SJCRH30 (cell line): ENCODE measurements around the gene GNL2. TPM values are rescaled to one million over a fixed set of nuclear protein-coding genes. Genes with fewer than 3 reads are reported as not detected.
A peak's percentile ranks its signal among the peaks of the same experiment; 100 is the strongest.

Experiments
- DNase-seq, 2 experiments: peaks; one replicate each; pipeline ENCODE4 v3.0.0-alpha.2; 2015 to 2020
- H3K27ac ChIP-seq: fragments of 250-450 bp; sonication (Bioruptor Pico); 2 replicates; pipeline ENCODE4 v1.5.1; 2020; ENCODE audit warnings: mild to moderate bottlenecking, moderate library complexity
- H3K27me3 ChIP-seq: fragments of 250-450 bp; sonication (Bioruptor Pico); 2 replicates; pipeline ENCODE4 v1.5.1; 2020; ENCODE audit warnings: mild to moderate bottlenecking, moderate library complexity
- H3K36me3 ChIP-seq: fragments of 250-450 bp; sonication (Bioruptor Pico); 2 replicates; pipeline ENCODE4 v1.5.1; 2020; ENCODE audit warnings: mild to moderate bottlenecking, moderate library complexity
- H3K4me1 ChIP-seq: fragments of 250-450 bp; sonication (Bioruptor Pico); 2 replicates; pipeline ENCODE4 v1.5.1; 2020; ENCODE audit warnings: mild to moderate bottlenecking, moderate library complexity
- H3K4me3 ChIP-seq: fragments of 250-450 bp; sonication (Bioruptor Pico); 2 replicates; pipeline ENCODE4 v1.5.1; 2020; ENCODE audit warnings: mild to moderate bottlenecking, moderate library complexity
- H3K9me3 ChIP-seq: fragments of 250-450 bp; sonication (Bioruptor Pico); replicated peaks from 2 replicates; pipeline ENCODE4 v1.5.1; 2020; ENCODE audit warnings: mild to moderate bottlenecking, moderate library complexity
- total RNA-seq: library from RNA; depleted of rRNA; stranded (reverse); fragments of >200 nt; shearing (Covaris generic); gene quantifications from 2 replicates; pipeline ENCODE4 v1.2.3, GENCODE V29; 2014

The GNL2 gene
- total RNA-seq, 1 experiment from 2014 or later: 119 TPM

DNA sequence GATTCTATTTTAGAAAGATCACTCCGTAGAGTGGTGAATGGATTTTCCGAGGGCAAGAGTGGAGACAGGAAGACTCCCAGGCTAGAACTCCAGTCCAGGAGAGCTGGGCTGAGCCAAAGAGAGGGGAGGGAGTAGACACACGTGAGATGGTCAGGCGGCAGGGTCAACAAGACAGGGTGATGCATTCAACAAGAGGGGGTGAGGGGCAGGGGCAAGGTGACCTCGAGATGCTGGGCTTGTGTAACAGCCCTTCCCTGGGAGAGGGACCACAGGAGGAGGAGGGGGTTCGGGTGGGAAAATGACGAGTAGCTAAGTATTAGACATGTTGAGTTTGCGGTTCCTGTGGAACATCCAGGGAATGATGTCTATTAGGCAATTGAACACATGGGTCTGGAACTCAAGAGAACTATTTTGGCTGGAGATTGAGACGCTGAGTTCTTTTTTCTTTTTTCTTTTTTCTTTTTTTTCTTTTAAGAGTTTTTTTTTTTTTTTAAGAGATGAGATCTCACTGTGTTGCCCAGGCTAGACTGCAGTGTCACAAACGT lies 25.7 kb upstream of the GNL2 start:
- DNase-seq: no peak
- no peaks in the 10 kb centered on the region for H3K36me3 ChIP-seq
- no peaks in the 10 kb centered on the region for H3K4me1 ChIP-seq
- H3K27me3 ChIP-seq: peaks cover 27% of the 10 kb centered on the region
- no peak overlapping the region for H3K4me3 ChIP-seq
- no peaks in the 10 kb centered on the region for H3K9me3 ChIP-seq
- no peak overlapping the region for H3K27ac ChIP-seq

DNA sequence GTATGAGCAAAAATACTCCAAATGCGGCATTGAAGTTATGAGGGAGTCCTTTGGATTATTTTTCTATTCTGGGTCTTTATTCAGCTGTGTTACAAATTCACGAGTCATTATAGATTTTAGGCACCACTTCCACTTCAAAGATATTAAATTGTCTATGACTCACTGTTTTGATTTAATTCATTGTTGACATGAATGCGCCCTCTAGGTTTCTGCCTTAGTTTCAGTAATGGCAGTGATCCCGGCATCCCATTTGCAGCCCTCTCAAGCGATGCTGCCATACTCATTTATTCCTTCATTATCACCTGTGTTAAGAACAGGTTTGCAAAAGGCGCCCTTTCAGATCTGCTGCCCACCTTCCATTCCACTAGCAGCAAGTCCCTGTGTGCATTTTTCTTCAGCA lies 25.0 kb upstream of the GNL2 start:
- Histone ChIP-seq H3K4me3 (no peak overlapping the region), H3K27me3 (peaks cover 29% of the 10 kb centered on the region), H3K27ac (no peak overlapping the region)

DNA sequence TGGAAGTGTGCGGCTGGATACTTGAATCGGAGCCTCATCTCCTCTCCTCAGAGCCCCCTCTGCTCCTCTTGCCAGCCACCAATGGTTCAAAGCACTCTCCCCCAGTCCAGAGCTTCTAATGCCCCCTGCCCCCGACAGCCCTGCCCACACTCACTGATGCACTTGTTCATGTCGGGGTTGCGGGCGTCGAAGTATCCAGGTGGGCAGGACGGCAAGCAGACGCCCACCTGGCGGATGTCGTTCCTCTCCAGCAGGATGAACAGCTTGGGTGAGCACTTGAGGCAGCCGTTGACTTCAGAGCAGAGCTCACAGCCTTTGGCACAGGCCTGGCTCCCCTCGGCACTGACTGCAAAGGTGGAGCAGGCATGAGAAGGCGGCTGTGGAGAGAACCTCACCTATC lies 20.6 kb upstream of the GNL2 start:
- Histone ChIP-seq H3K4me1 (no peaks in the 10 kb centered on the region), H3K27ac (no peak overlapping the region), H3K9me3 (no peaks in the 10 kb centered on the region), H3K36me3 (no peaks in the 10 kb centered on the region), H3K4me3 (no peak overlapping the region), H3K27me3 (peaks cover 59% of the 10 kb centered on the region)
- no peak for DNase-seq

More for the DNA sequence above, 25.0 kb upstream of the GNL2 start:
- no peaks in the 10 kb centered on the region for H3K36me3 ChIP-seq
- no peaks in the 10 kb centered on the region for H3K4me1 ChIP-seq
- no peaks in the 10 kb centered on the region for H3K9me3 ChIP-seq
- no peak for DNase-seq

DNA sequence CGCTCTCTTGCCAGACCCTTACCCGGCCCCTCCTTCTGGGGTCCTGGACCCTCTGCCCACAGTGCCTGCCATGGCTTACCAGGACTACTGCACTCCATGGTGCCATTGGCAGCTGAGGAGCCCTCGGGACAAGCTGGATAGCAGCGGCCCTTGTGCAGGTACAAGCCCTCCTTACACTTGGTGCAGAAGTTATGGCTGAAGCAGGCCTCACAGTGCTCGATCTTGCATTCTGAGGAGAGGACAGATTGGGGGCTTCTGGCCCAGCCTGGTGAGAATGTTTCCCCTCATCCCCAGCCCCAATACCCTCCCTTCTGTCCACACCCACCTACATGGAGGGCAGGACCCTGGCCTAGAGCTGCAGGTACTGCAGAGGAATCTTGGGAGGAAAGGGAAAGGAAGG lies 18.4 kb upstream of the GNL2 start:
- Histone ChIP-seq H3K9me3 (no peaks in the 10 kb centered on the region), H3K4me3 (no peak overlapping the region), H3K4me1 (no peaks in the 10 kb centered on the region), H3K27ac (no peak overlapping the region), H3K27me3 (peaks cover 63% of the 10 kb centered on the region), H3K36me3 (no peaks in the 10 kb centered on the region)
- DNase-seq: no peak

DNA sequence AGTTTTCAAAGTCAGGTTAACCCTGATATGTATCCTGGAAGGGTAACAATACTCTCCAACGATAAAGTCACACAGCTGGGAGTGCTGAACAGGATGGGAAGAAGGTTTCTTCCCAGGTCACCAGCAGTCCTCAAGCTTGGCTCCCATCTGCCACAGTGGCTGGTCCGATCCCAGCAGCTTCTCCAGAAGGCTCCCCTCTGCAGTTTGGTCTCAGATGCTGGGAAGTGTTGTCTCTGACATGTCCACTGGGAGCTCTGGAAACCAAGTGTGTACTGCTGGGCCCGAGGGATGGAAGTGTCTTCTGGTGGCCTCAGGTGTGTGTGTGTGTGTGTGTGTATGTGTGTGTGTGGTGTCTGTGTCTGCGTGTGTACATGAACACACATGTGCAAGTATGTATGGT lies 16.4 kb upstream of the GNL2 start:
- Histone ChIP-seq H3K4me1 (no peaks in the 10 kb centered on the region), H3K27me3 (peaks cover 76% of the 10 kb centered on the region), H3K36me3 (no peaks in the 10 kb centered on the region), H3K4me3 (no peak overlapping the region), H3K9me3 (no peaks in the 10 kb centered on the region), H3K27ac (no peak overlapping the region)
- no peak for DNase-seq

DNA sequence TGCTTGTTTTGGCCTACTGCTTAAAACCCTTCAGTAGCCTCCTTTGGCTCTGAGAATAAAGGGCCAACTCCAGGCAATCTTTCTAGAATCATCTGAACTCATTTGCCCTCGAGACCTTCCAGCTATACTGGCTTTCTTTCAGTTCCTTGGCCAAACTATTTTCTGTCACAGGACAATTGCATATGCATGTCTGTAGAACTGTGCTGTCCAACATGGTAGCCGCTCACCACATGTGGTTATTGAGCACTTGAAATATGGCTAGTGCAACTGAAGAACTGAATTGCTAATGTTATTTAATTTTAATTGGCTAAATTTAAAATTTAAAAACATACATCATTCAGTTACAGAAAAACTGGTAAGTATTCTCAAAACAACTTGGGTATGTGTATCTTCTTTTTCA lies 14.3 kb upstream of the GNL2 start:
- no peak overlapping the region for H3K27ac ChIP-seq
- no peaks in the 10 kb centered on the region for H3K9me3 ChIP-seq
- no peak for DNase-seq
- no peaks in the 10 kb centered on the region for H3K36me3 ChIP-seq
- H3K27me3 ChIP-seq: peaks cover 77% of the 10 kb centered on the region
- no peaks in the 10 kb centered on the region for H3K4me1 ChIP-seq
- H3K4me3 ChIP-seq: no peak overlapping the region

DNA sequence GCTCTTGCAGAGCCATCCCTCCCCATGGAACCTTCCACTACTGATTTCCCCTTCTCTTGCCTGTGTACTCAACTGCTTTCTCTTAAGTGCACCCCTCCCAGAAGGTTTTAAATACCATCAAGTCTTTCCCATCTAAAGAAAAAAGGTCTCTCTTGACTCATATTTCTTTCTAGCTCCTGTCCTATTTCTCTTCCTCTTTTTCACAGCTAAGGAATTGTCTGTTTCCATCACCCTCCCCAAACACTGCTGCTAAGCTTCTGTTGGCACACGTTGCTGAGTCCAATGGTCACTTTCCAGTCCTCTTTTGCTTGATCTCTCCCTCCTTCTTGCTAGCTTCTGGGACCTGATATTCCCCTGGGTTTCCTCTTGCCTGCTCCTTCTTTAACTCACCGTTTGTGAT lies 13.3 kb upstream of the GNL2 start:
- Histone ChIP-seq H3K27ac (no peak overlapping the region), H3K27me3 (peaks cover 70% of the 10 kb centered on the region), H3K36me3 (no peaks in the 10 kb centered on the region), H3K4me3 (no peak overlapping the region), H3K4me1 (no peaks in the 10 kb centered on the region), H3K9me3 (no peaks in the 10 kb centered on the region)
- no peak for DNase-seq

DNA sequence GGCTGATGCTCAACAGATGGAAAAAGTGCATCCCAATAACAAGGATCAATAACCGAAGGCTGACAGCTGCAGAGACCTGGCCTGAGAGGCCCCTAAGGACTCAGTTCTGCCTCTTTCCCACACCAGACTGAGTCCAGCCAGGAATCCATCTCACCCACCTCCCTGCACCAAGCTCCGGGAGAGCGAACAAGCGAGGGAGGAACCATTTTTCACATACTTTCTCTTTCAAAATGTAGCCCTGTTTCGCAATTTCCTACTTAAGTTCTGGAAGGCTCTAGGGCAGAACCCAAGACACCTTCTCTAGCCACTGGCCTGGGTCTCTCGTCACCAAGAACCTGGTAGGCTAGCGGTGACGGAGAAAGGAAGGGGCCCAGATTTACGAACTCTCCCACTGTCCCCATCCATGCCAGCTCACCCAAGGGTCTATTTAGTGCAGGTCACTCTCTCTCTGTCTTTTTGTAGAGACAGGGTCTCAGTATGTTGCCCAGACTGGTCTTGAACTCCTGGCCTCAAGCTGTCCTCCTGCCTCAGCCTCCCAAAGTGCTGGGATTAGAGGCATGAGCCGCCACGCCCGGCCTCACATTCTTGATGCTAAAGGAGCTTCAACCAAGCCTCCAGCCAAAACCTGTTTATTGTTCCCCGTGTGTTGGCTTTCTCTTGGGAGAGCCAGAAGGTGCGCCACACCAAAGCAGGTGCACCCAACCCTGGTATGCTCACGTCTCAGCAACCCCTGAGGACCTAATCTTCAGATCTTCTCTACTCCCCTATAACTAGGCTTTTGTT lies 10.9 kb upstream of the GNL2 start:
- Histone ChIP-seq H3K36me3 (no peaks in the 10 kb centered on the region), H3K9me3 (no peaks in the 10 kb centered on the region), H3K4me3 (no peak overlapping the region), H3K4me1 (no peaks in the 10 kb centered on the region), H3K27me3 (peaks cover 57% of the 10 kb centered on the region), H3K27ac (no peak overlapping the region)
- no peak for DNase-seq

DNA sequence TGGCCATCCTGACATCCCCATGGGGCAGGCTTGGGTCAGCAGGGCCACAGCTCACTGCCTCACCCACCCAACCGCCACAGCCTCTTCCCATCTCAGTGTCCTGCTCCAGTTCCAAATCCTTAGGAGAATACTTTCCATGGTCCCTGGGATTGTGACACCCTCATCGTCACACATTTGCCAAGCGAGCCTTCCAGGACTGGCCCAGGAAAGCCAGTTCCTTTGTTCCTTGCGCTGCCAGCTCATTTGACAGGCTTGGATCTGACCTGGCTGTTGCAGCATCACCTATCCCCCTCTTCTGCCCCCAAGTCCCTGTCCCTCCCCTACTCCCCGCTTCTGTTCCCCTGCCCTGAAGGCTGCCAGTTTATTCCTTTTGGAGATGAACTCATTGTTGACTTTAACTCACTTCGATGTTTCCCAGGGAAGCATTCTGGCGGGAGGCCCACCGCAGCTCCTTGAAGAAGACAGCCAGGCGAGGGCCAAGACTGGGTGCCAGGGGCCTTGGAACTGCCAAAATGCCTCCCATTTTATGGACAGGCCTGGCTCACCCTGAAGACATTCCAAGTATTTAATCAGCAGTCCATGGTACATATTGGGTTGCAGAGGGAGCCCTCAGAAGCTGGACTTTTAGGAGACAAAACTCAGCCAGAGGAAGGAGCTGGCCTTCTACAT lies 10.2 kb upstream of the GNL2 start:
- Histone ChIP-seq H3K4me1 (no peaks in the 10 kb centered on the region), H3K4me3 (no peak overlapping the region), H3K27me3 (peaks cover 58% of the 10 kb centered on the region), H3K36me3 (no peaks in the 10 kb centered on the region), H3K27ac (no peak overlapping the region), H3K9me3 (no peaks in the 10 kb centered on the region)
- no peak for DNase-seq

DNA sequence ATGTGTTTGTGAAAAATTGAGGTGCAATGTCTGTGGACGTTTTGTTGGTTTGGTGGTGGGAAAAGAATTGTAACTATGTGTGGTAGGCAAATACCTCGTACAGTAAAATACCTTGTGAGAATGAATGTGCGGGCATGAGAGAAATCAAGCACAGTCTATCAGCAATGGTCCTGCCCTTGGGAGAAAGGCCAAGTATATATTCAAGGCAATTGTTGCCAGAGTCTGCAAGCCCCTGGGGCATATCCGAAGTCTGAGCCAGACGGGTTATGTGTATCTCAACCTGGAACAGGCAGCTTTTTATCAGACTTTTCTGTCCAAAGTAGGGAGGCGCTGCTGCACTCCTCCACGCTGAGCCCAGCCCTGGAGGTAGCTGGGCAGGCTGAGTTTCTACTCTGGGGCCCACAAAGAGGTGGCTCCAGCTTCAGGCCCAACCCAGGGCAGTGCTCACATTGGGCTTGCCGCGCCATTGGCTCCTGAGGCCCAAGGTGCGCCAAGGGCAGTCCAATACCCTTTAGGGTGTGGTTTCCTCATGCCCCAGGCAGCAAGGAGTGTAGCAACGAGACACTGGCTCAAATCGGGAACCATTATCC lies 9.4 kb upstream of the GNL2 start:
- no peaks in the 10 kb centered on the region for H3K36me3 ChIP-seq
- H3K9me3 ChIP-seq: no peaks in the 10 kb centered on the region
- no peaks in the 10 kb centered on the region for H3K4me1 ChIP-seq
- H3K27me3 ChIP-seq: peaks cover 53% of the 10 kb centered on the region
- no peak overlapping the region for H3K4me3 ChIP-seq
- no peak for DNase-seq
- no peak overlapping the region for H3K27ac ChIP-seq

DNA sequence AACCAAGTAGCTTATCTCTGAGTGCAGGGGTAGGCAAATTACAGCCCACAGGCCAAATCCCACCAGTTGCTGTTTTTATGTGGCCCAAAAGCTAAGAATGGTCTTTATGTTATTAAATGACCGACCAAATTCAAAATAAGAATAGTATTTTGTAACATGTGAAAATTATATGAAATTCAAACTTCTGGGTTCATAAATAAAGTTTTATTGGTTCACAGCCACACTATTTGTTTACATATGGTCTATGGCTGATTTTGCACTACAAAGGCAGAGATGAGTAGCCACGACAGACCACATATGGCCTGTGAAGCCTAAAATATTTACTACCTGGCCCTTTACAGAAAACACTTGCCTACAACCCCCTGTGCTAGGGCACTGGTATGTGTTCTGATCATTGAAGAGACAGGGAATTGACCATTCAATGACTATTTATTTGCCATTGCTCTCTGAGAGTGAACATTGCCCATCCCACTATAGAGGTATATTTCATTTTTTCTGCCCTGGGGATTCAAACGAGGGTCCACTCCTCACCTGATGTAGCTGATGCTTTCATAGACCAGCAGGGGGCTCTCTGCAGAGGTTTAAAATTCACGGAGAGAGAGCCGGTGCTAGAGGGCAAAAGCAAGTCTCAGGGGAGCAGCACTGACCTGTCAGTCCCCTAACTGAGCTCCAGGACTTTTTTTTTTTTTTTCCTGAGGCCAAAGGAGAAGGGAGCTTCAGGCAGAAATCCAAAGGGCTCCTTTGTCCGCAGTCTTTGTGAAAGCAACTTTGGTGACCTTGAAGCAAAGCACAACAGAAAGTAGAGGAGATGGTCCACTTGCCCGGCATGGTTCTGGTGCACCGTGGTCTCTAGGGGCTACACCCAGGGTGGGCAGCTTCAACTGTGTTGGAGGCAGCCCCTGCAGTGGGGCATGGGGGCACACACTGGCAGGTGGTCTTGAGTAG lies 7.3 kb upstream of the GNL2 start:
- DNase-seq: peak; percentile 47 to 75
- no peaks in the 10 kb centered on the region for H3K4me1 ChIP-seq
- H3K27ac ChIP-seq: no peak overlapping the region
- no peaks in the 10 kb centered on the region for H3K9me3 ChIP-seq
- peaks cover 33% of the 10 kb centered on the region for H3K27me3 ChIP-seq
- no peak overlapping the region for H3K4me3 ChIP-seq
- H3K36me3 ChIP-seq: no peaks in the 10 kb centered on the region

DNA sequence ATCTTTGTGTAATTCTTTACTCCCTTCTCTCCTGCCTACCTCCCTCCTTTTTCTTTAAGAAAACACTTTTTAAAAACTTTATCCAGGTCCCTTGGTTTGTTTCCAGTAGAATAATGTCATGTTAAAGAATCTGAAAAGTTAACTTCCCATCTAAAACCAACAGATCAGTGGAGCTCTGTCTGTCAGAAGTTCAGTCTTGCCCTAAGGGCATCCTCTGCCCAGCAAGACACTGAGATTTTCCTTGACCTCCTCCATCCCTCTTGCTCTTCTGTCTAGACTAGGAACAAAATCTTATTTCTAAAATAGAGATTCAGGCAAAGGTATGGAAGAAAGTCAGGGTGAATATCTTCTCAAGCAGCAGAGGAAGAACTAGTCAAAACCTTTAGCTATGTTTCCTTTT lies 5.7 kb upstream of the GNL2 start:
- Histone ChIP-seq H3K4me1 (no peaks in the 10 kb centered on the region), H3K4me3 (no peak overlapping the region), H3K9me3 (no peaks in the 10 kb centered on the region), H3K27me3 (peaks cover 23% of the 10 kb centered on the region), H3K36me3 (no peaks in the 10 kb centered on the region), H3K27ac (no peak overlapping the region)
- no peak for DNase-seq

DNA sequence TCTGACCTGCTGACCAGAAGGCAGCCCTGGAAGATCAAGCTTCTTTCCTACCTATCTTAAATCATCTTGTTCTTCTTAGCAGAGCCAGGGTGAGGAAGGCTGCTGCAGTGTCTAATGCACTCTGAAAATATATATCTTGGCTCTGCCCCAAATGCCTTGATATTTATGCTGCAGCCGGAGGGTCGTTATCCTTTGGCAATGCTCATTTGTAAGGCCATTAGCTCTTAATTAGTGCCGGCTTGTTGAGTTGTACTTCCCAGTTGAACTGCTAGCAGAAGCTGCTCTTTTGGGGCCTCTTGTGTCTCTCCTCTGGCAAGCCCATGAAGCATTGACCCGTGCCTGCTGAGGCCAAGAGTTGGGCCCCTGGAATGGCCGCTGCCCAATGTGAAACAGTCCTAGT lies 4.2 kb upstream of the GNL2 start:
- peaks cover 18% of the 10 kb centered on the region for H3K27me3 ChIP-seq
- no peak overlapping the region for H3K4me3 ChIP-seq
- no peaks in the 10 kb centered on the region for H3K4me1 ChIP-seq
- H3K36me3 ChIP-seq: no peaks in the 10 kb centered on the region
- H3K27ac ChIP-seq: no peak overlapping the region
- DNase-seq: no peak
- no peaks in the 10 kb centered on the region for H3K9me3 ChIP-seq

DNA sequence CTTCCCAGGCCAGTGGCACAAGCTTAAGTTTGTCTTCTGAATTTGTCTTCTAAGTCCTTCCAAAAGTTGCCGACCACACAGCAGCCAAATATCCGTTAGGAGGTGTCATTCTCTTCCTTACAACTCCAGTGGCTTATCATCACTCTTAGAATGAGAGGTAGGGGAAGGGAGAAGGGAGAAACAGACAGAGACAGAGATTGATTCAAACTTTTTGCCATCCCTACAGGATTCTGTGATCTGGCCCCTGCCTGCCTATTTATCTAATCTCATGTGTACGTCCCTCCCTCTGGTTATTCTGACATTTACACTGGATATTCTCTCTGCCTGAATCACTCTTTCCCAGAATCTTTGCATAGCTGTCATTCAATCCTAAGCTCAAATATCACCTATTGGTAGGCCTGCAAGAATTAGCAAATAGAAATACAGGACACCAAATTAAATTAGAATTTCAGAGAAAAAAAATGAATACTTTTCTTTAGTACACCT lies 488 bp upstream of the GNL2 start:
- no peak overlapping the region for H3K27ac ChIP-seq
- DNase-seq: no peak
- H3K9me3 ChIP-seq: no peaks in the 10 kb centered on the region
- peaks cover 3% of the 10 kb centered on the region; the same call in 1 of the 2 replicates for H3K4me1 ChIP-seq
- peak overlapping the region; percentile 89 for H3K4me3 ChIP-seq
- H3K36me3 ChIP-seq: peaks cover 29% of the 10 kb centered on the region
- peaks cover 5% of the 10 kb centered on the region; the same call in 1 of the 2 replicates for H3K27me3 ChIP-seq
